IMR-90 (cell line): Measurements from ENCODE around the gene PBRM1.

ENCODE experiments used
- BHLHE40 ChIP-seq: fragments of 150-350 bp; IDR thresholded peaks from 2 replicates; pipeline ENCODE4 v1.6.1; 2016; ENCODE audit warnings: mild to moderate bottlenecking, low read depth, low read length
- CEBPB ChIP-seq: IDR thresholded peaks from 2 replicates; pipeline ENCODE4 v1.6.1; 2012; ENCODE audit warnings: low read depth, low read length, improper control_type of control experiment
- CHD1 ChIP-seq: IDR thresholded peaks from 2 replicates; pipeline ENCODE4 v1.6.1; 2012; ENCODE audit warnings: low read depth, low read length, improper control_type of control experiment
- CTCF ChIP-seq: conservative IDR thresholded peaks from 2 replicates; pipeline ENCODE4 v1.5.1; 2012; ENCODE audit warnings: mild to moderate bottlenecking, low read depth, low read length, improper control_type of control experiment
- ELK1 ChIP-seq: fragments of 150-350 bp; IDR thresholded peaks from 2 replicates; pipeline ENCODE4 v1.6.1; 2016; ENCODE audit warnings: low read depth, mild to moderate bottlenecking, low read length, moderate library complexity, borderline replicate concordance
- MAFK ChIP-seq: IDR thresholded peaks from 2 replicates; pipeline ENCODE4 v1.6.1; 2012; ENCODE audit warnings: low read depth, low read length, improper control_type of control experiment
- MXI1 ChIP-seq: IDR thresholded peaks from 2 replicates; pipeline ENCODE4 v1.6.1; 2012; ENCODE audit warnings: low read depth, mild to moderate bottlenecking, low read length, moderate library complexity, borderline replicate concordance
- POLR2A ChIP-seq: IDR thresholded peaks from 2 replicates; pipeline ENCODE4 v1.6.1; 2012; ENCODE audit warnings: mild to moderate bottlenecking, low read depth, low read length
- RAD21 ChIP-seq: IDR thresholded peaks from 2 replicates; pipeline ENCODE4 v1.6.1; 2012; ENCODE audit warnings: low read length, improper control_type of control experiment
- RCOR1 ChIP-seq: IDR thresholded peaks from 2 replicates; pipeline ENCODE4 v1.6.1; 2012; ENCODE audit warnings: mild to moderate bottlenecking, low read length, improper control_type of control experiment; ENCODE audit not compliant: insufficient replicate concordance
- RFX5 ChIP-seq: IDR thresholded peaks from 2 replicates; pipeline ENCODE4 v1.8.0; 2012; ENCODE audit warnings: low read depth, mild to moderate bottlenecking, low read length, moderate library complexity
- SMC3 ChIP-seq: fragments of 150-350 bp; IDR thresholded peaks from 2 replicates; pipeline ENCODE4 v1.6.1; 2016; ENCODE audit warnings: low read depth, mild to moderate bottlenecking, antibody characterized with exemption, low read length, moderate library complexity
- USF2 ChIP-seq: fragments of 150-350 bp; IDR thresholded peaks from 2 replicates; pipeline ENCODE4 v1.6.1; 2017; ENCODE audit warnings: mild to moderate bottlenecking, antibody characterized with exemption, low read length, low read depth

- no peak for TF ChIP-seq USF2
- TF ChIP-seq CTCF, result no peak
- TF ChIP-seq MAFK, result no peak
- TF ChIP-seq POLR2A, result no peak
- TF ChIP-seq ELK1, result no peak
- no peak for TF ChIP-seq BHLHE40
- no peak for TF ChIP-seq CEBPB
- no peak for TF ChIP-seq RCOR1
- TF ChIP-seq RAD21, result no peak
- no peak for TF ChIP-seq CHD1
- TF ChIP-seq RFX5, result no peak
- TF ChIP-seq SMC3, result no peak
- TF ChIP-seq MXI1, result no peak
Measured at GRCh38 chr3:52504977-52505376, 180.7 kb downstream of the PBRM1 start.
